ENCODE results near the gene DACT3.
A peak's percentile ranks its signal among the peaks of the same experiment; 100 is the strongest.

DACT3 gene

GRCh38 chr19:46661020-46661731 is at the start of gene DACT3:
TSS of gene DACT3 (minus strand) at chr19:46661182. CDS start at chr19:46661064, 118 bp downstream.
- DNase-seq (ENCODE audit: low spot score): peak; percentile 100

- no peak for DNase-seq (ENCODE audit: low spot score)
Measured at GRCh38 chr19:46710687-46711086, 49.7 kb upstream of the DACT3 start.

- peak; percentile 89 for DNase-seq (ENCODE audit: low spot score)
Measured at GRCh38 chr19:46704379-46705076, 43.5 kb upstream of the DACT3 start.

GRCh38 chr19:46700704-46701103 is 39.7 kb upstream of the DACT3 start:
- no peak for DNase-seq (ENCODE audit: low spot score)

- DNase-seq (ENCODE audit: low spot score): no peak
Measured at GRCh38 chr19:46698395-46699321, 37.7 kb upstream of the DACT3 start.

GRCh38 chr19:46697204-46697960 is 36.4 kb upstream of the DACT3 start:
- DNase-seq (ENCODE audit: low spot score): peak; percentile 94

- no peak for DNase-seq (ENCODE audit: low spot score)
Measured at GRCh38 chr19:46696866-46697203, 35.9 kb upstream of the DACT3 start.

GRCh38 chr19:46696052-46696451 is 35.1 kb upstream of the DACT3 start:
- DNase-seq (ENCODE audit: low spot score): no peak

- no peak for DNase-seq (ENCODE audit: low spot score)
Measured at GRCh38 chr19:46693760-46694159, 32.8 kb upstream of the DACT3 start.

GRCh38 chr19:46692918-46693722 is 32.1 kb upstream of the DACT3 start:
- DNase-seq (ENCODE audit: low spot score): no peak

- DNase-seq (ENCODE audit: low spot score): no peak
Measured at GRCh38 chr19:46691948-46692347, 31.0 kb upstream of the DACT3 start.

- no peak for DNase-seq (ENCODE audit: low spot score)
Measured at GRCh38 chr19:46691104-46691503, 30.1 kb upstream of the DACT3 start.

- DNase-seq (ENCODE audit: low spot score): no peak
Measured at GRCh38 chr19:46689358-46689757, 28.4 kb upstream of the DACT3 start.

GRCh38 chr19:46687438-46688145 is 26.6 kb upstream of the DACT3 start:
- DNase-seq (ENCODE audit: low spot score): no peak

- DNase-seq (ENCODE audit: low spot score): no peak
Measured at GRCh38 chr19:46685189-46685588, 24.2 kb upstream of the DACT3 start.

- DNase-seq (ENCODE audit: low spot score): peak; percentile 45
Measured at GRCh38 chr19:46678110-46678732, 17.2 kb upstream of the DACT3 start.

- DNase-seq (ENCODE audit: low spot score): no peak
Measured at GRCh38 chr19:46674416-46675178, 13.6 kb upstream of the DACT3 start.

- peak; percentile 32 for DNase-seq (ENCODE audit: low spot score)
Measured at GRCh38 chr19:46670813-46671212, 9.8 kb upstream of the DACT3 start.

- DNase-seq (ENCODE audit: low spot score): no peak
Measured at GRCh38 chr19:46668662-46669061, 7.7 kb upstream of the DACT3 start.
